Subcutaneous adipose tissue (tissue), 4 donors: ENCODE data around the gene CD58. TPM values are rescaled to one million over a fixed set of nuclear protein-coding genes. Genes with fewer than 3 reads are reported as not detected.

Source experiments
- CTCF ChIP-seq: fragments of 450-650 bp; IDR thresholded peaks from one replicate; pipeline ENCODE4 v1.5.1; 2016; ENCODE audit warnings: low read depth, mild to moderate bottlenecking, control low read depth, antibody characterized with exemption, moderate library complexity
- total RNA-seq, 4 donors: library from RNA; depleted of rRNA; stranded (reverse); fragments of >200 nt; gene quantifications; one replicate each; pipeline ENCODE4 v1.1.0, GENCODE V29; 2016

The CD58 gene
- total RNA-seq, 4 donors from 2014 or later, result 33.9 to 53.8 (median 43.0) TPM

DNA sequence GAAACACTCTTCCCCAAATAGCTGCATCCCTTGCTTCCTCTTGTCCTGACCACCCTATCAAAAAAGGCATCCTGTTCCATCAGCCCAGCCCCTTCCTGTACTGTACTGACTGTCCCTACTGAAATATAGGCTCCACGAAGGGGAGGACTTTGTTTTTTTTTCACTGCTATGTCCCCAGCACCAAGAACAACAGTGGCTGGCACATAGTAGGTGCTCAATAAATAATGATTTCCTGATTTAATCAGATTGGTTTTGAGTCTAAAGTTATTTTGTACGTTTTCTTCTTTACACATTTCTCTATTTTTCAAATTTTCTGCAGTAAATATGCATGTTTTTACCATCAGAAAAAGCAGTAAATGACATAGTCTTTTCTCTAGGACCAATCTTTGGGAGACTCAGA lies 73.9 kb downstream of the CD58 start:
- TF ChIP-seq CTCF, result no peak

DNA sequence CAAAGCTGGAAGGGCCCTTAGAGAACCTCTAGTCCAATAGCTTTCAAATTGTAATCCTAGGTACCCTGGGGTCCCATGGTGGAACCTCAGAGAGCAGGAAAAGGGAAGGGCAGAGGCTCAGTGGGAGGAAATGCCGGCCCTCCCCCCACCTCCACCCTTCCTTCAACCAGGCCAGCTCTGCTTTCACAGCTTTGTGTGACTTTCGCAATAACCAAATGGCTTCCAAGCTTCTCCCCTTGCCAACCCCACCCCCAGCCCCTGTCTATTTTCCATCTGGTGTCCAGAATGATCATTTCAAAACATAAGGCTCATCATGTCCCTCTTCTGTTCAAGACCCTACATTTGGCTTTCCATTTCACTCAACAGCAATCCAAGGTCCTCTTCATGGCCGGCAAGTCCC lies 74.4 kb downstream of the CD58 start:
- TF ChIP-seq CTCF, result no peak

DNA sequence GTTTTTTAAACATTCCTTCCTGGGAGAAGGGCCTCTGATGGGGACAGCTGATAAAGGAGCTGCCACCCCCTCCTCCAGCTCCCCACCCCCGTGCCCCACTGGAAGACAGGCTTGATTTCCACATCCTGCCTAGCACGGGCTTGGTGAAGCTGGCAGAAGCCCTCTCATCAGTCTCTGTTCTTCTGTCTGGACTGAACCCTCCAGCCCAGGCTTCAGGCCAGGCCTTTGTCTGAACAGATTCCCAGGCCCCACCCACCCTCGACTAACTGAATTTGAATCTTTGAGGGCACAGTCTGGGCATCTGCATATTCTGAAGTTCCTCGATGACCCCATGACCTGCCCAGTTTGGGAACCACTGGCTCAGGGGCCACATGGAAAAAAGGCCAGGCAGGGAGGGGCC lies 75.3 kb downstream of the CD58 start:
- no peak for TF ChIP-seq CTCF

DNA sequence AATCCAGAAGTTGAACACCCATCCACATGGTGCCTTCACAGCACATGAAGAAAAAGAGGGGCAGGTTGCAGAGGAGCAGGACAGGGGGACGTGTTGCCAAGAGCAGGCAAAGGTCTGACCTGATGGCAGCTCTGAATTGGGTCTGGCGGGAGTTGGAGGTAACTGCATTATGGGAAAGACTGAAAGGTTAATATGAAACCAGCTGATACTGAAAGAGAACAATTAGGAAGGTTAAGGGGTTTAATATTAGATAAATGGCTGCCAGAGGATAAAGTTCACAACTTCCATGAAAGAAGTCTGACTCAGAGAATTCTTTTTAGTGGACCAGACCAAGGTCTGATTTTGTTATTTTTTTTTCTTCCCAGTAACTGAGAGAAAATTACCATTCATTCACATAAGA lies 76.1 kb downstream of the CD58 start:
- no peak for TF ChIP-seq CTCF

DNA sequence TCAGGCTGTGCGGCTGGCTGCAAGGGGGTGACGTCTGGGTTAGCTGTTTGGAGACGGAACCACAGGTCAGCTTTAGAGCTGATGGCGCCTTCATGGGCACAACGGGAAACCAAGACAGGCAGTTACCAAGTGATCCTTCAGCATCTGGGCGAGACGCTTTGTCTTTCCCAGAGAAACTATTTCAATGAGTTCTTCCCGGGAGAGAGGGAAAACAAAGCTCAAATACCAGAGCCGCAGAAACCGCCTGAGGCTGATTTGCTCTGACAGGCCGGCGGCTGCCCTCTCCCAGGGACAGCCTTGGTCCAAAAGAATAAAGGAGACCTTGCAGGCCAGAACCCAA lies 76.5 kb downstream of the CD58 start:
- TF ChIP-seq CTCF, result no peak

- TF ChIP-seq CTCF, result no peak
These were observed 77.1 kb downstream of the CD58 start for GRCh38 chr1:116493484-116494352.

GRCh38 chr1:116493036-116493435 lies 77.8 kb downstream of the CD58 start:
- no peak for TF ChIP-seq CTCF
